ENCODE results near the gene CDH23. TPM values are rescaled to one million over a fixed set of nuclear protein-coding genes. Genes with fewer than 3 reads are reported as not detected.

The CDH23 gene
- total RNA-seq, 1 experiment from 2014 or later = not detected

DNA sequence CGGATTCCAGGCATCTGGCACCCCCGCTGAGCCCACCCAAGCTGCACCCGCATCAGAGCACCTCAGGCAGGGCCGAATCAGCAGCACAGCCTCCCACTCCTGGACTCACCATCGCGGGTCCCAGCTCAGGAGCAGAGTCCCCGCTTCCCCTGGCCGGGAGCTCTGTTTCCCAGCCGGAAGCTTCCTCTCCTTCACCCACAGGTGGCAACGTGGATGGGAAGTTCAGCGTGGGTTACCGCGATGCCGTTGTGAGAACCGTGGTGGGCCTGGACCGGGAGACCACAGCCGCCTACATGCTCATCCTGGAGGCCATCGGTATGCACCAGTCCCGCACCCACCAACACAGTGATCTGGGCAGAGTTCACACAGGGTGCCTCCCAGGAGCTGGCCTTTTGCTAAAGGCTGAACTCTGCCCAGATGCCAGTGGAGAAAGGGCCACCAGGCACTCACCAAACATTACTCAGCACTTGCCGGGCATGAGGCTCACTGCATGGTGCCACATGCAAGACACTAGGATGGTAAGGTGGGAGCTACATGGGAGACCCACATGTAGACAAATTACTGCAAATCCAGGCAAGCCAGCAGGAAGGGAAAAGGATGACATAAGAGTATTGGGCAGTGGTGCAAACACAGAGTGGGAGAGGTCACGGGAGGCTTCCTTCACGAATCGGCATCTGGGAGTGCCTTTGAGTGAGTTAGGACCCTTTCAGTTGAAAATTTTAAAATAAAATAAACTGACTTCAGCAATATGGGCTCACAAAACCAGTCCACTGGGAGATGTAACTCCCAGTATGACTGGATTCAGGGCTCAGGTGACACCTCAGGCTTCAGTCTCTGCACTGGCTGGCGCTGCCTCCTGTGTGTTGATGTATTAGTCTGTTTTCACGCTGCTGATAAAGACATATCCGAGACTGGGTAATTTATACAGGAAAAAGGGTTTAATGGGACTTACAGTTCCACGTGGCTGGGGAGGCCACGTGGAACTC, 312.5 kb downstream of the CDH23 start:
- DNase-seq = no peak
- peak; percentile 21; the same call in 1 of the 2 replicates for ATAC-seq
- Histone ChIP-seq H3K4me1 (ENCODE audit: insufficient read depth, low read length) (no peaks in the 10 kb centered on the region), H4K20me1 (ENCODE audit: low read length) (no peaks in the 10 kb centered on the region), H3K9me2 (replicated peaks; ENCODE audit: low read length) (no peaks in the 10 kb centered on the region), H3K9ac (ENCODE audit: low read length) (no peak overlapping the region), H3K79me2 (ENCODE audit: low read length) (no peaks in the 10 kb centered on the region), H2AFZ (ENCODE audit: low read length) (no peak overlapping the region), H3K36me3 (ENCODE audit: low read depth, low read length) (no peaks in the 10 kb centered on the region; the same call in 1 of the 2 replicates), H3K4me2 (ENCODE audit: low read length) (no peak overlapping the region), H3K27ac (ENCODE audit: low read length) (no peak overlapping the region), H3F3A (ENCODE audit: low read length, unreplicated experiment) (no peaks in the 10 kb centered on the region), H3K9me3 (ENCODE audit: low read length) (no peaks in the 10 kb centered on the region), H3K4me3 (ENCODE audit: low read length) (no peak overlapping the region), H3K27me3 (ENCODE audit: low read length) (no peaks in the 10 kb centered on the region)
- CTCF ChIA-PET = interaction anchor here (1.7 kb wide), 1 partner anchor 64 kb away, joined by 7 read pairs; the partner anchor contains the start of gene VSIR
- POLR2A ChIA-PET (ENCODE audit: unreplicated experiment) = no interaction called here
- TF ChIP-seq EZH2 (IDR thresholded peaks at IDR 0.05; ENCODE audit: low read length, unreplicated experiment) (no peak), EZH2phosphoT487 (IDR thresholded peaks at IDR 0.05; ENCODE audit: borderline replicate concordance, low read length) (no peak)
- TF ChIP-seq, protein P1, sequence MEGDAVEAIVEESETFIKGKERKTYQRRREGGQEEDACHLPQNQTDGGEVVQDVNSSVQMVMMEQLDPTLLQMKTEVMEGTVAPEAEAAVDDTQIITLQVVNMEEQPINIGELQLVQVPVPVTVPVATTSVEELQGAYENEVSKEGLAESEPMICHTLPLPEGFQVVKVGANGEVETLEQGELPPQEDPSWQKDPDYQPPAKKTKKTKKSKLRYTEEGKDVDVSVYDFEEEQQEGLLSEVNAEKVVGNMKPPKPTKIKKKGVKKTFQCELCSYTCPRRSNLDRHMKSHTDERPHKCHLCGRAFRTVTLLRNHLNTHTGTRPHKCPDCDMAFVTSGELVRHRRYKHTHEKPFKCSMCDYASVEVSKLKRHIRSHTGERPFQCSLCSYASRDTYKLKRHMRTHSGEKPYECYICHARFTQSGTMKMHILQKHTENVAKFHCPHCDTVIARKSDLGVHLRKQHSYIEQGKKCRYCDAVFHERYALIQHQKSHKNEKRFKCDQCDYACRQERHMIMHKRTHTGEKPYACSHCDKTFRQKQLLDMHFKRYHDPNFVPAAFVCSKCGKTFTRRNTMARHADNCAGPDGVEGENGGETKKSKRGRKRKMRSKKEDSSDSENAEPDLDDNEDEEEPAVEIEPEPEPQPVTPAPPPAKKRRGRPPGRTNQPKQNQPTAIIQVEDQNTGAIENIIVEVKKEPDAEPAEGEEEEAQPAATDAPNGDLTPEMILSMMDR (conservative IDR thresholded peaks at IDR 0.05; ENCODE audit: low read depth, low read length) = no peak
- intact Hi-C loops (cut with micrococcal nuclease) = loop anchor here (5.0 to 10.0 kb wide), 3 partner anchors 103 to 394 kb away; partner anchors contain the start of gene SLC29A3
- no TSS peak for BruUV-seq (replicated peaks)

DNA sequence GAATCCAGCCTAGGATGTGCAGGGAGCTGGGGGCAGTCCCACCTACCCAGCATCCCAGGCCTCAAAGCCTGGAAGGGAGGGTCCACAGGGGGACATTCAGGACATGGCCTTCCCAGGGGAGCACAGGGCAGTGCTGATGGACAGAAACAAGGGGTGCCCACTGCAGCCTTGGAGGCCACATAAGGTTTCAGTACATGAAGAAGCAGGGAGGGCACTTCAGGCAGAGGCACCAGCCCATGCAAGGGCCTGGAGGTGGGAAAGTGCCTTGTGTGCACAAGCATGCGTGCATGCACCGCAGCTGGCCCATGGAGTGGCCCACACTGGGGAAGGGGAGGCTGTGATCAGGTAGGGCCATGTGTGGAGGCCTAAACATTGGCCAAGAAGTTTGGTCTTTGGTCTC, 313.8 kb downstream of the CDH23 start:
- no peaks in the 10 kb centered on the region for H3K79me2 ChIP-seq (ENCODE audit: low read length)
- H3K4me2 ChIP-seq (ENCODE audit: low read length) = no peak overlapping the region
- no peak overlapping the region for H3K27ac ChIP-seq (ENCODE audit: low read length)
- H3F3A ChIP-seq (ENCODE audit: low read length, unreplicated experiment) = no peaks in the 10 kb centered on the region
- no peak overlapping the region for H3K4me3 ChIP-seq (ENCODE audit: low read length)
- ChIA-PET CTCF (no interaction called here), POLR2A (ENCODE audit: unreplicated experiment) (no interaction called here)
- H3K36me3 ChIP-seq (ENCODE audit: low read depth, low read length) = no peaks in the 10 kb centered on the region; the same call in 1 of the 2 replicates
- intact Hi-C loops (cut with micrococcal nuclease) = no loop called here
- TF ChIP-seq EZH2 (IDR thresholded peaks at IDR 0.05; ENCODE audit: low read length, unreplicated experiment) (no peak), EZH2phosphoT487 (IDR thresholded peaks at IDR 0.05; ENCODE audit: borderline replicate concordance, low read length) (no peak)
- TF ChIP-seq, protein P1 (conservative IDR thresholded peaks at IDR 0.05; ENCODE audit: low read depth, low read length) = no peak
- H3K27me3 ChIP-seq (ENCODE audit: low read length) = no peaks in the 10 kb centered on the region
- ATAC-seq (no peak), DNase-seq (no peak)
- H2AFZ ChIP-seq (ENCODE audit: low read length) = no peak overlapping the region
- H3K9me3 ChIP-seq (ENCODE audit: low read length) = no peaks in the 10 kb centered on the region
- no peaks in the 10 kb centered on the region for H3K4me1 ChIP-seq (ENCODE audit: insufficient read depth, low read length)
- H4K20me1 ChIP-seq (ENCODE audit: low read length) = no peaks in the 10 kb centered on the region
- H3K9ac ChIP-seq (ENCODE audit: low read length) = no peak overlapping the region
- BruUV-seq (replicated peaks) = no TSS peak
- H3K9me2 ChIP-seq (replicated peaks; ENCODE audit: low read length) = no peaks in the 10 kb centered on the region
